Hepatocyte (in vitro differentiated cells): ENCODE data around the gene EXOC4. TPM values are rescaled to one million over a fixed set of nuclear protein-coding genes. Genes with fewer than 3 reads are reported as not detected.

Experiments used
- DNase-seq: peaks from one replicate; pipeline ENCODE4 v3.0.0-alpha.2; 2016; ENCODE audit warnings: low spot score
- H2AFZ ChIP-seq: fragments of 200-600 bp; sonication (generic); 2 replicates; pipeline ENCODE4 v1.6.0; 2016; ENCODE audit warnings: antibody characterized with exemption, mild to moderate bottlenecking
- H3K27ac ChIP-seq: fragments of 200-600 bp; sonication (generic); 2 replicates; pipeline ENCODE4 v1.5.1; 2016; ENCODE audit warnings: mild to moderate bottlenecking
- H3K27me3 ChIP-seq: fragments of 200-600 bp; sonication (generic); 2 replicates; pipeline ENCODE4 v1.6.1; 2016
- H3K36me3 ChIP-seq: fragments of 200-600 bp; sonication (generic); replicated peaks from 2 replicates; pipeline ENCODE4 v1.5.1; 2016; ENCODE audit warnings: low read depth; ENCODE audit not compliant: insufficient read depth
- H3K4me1 ChIP-seq: fragments of 200-600 bp; sonication (generic); 2 replicates; pipeline ENCODE4 v1.5.1; 2016; ENCODE audit warnings: mild to moderate bottlenecking, moderate library complexity; ENCODE audit not compliant: insufficient read depth
- H3K4me2 ChIP-seq: fragments of 200-600 bp; sonication (generic); 2 replicates; pipeline ENCODE4 v1.6.0; 2016
- H3K4me3 ChIP-seq: fragments of 200-600 bp; sonication (generic); 2 replicates; pipeline ENCODE4 v1.5.1; 2016; ENCODE audit warnings: mild to moderate bottlenecking
- H3K79me2 ChIP-seq: fragments of 200-600 bp; sonication (generic); 2 replicates; pipeline ENCODE4 v1.6.0; 2017; ENCODE audit warnings: mild to moderate bottlenecking
- H3K9me2 ChIP-seq: fragments of 200-600 bp; sonication (generic); replicated peaks from 2 replicates; pipeline ENCODE4 v1.6.0; 2017; ENCODE audit warnings: mild to moderate bottlenecking; ENCODE audit not compliant: insufficient read depth
- H3K9me3 ChIP-seq: fragments of 200-600 bp; sonication (generic); 2 replicates; pipeline ENCODE4 v1.5.1; 2016; ENCODE audit warnings: low read depth, mild to moderate bottlenecking
- H4K20me1 ChIP-seq: fragments of 200-600 bp; sonication (generic); 2 replicates; pipeline ENCODE4 v1.6.0; 2016; ENCODE audit warnings: mild to moderate bottlenecking; ENCODE audit not compliant: insufficient read depth, poor library complexity, severe bottlenecking
- EZH2 ChIP-seq: fragments of 200-600 bp; sonication (generic); IDR thresholded peaks from 2 replicates; pipeline ENCODE4 v1.6.1; 2016; ENCODE audit warnings: antibody characterized with exemption, mild to moderate bottlenecking, borderline replicate concordance
- EZH2phosphoT487 ChIP-seq: fragments of 200-600 bp; sonication (generic); IDR thresholded peaks from one replicate; pipeline ENCODE4 v1.6.1; 2018; ENCODE audit warnings: antibody characterized with exemption, mild to moderate bottlenecking, low read depth, moderate library complexity; ENCODE audit not compliant: unreplicated experiment, severe bottlenecking
- WGBS: methylation state at CpG from one replicate; pipeline ENCODE4 v1.1.6; 2016; ENCODE audit warnings: low lambda C conversion rate; ENCODE audit errors: missing lambda C conversion rate; 5-methylcytosine and 5-hydroxymethylcytosine counted together
- polyA plus RNA-seq: library from polyadenylated mRNA; unstranded; fragments of >200 nt; fragmentation: Nextera tagmentation; extraction: Ambion mirVana; gene quantifications from 2 replicates; pipeline ENCODE4 v1.2.1, GENCODE V29; 2016
- total RNA-seq: library from RNA; depleted of rRNA; stranded (reverse); fragments of >200 nt; gene quantifications from 2 replicates; pipeline ENCODE4 v1.2.3, GENCODE V29; 2014
- TF ChIP-seq, protein P1 (sequence below): fragments of 200-600 bp; sonication (generic); IDR thresholded peaks from 2 replicates; pipeline ENCODE4 v1.5.1; 2016; ENCODE audit warnings: antibody characterized with exemption, mild to moderate bottlenecking; ENCODE audit not compliant: poor library complexity

The EXOC4 gene
- total and polyA plus RNA-seq, 2 experiments from 2014 or later, result 34.8 to 56.1 TPM

- Histone ChIP-seq H3K9me3 (no peaks in the 10 kb centered on the region), H3K9me2 (no peaks in the 10 kb centered on the region), H3K4me3 (no peak overlapping the region), H3K4me1 (no peaks in the 10 kb centered on the region), H3K27ac (no peak overlapping the region), H3K36me3 (no peaks in the 10 kb centered on the region), H3K4me2 (no peak overlapping the region), H3K79me2 (no peaks in the 10 kb centered on the region), H2AFZ (no peak overlapping the region), H4K20me1 (no peaks in the 10 kb centered on the region), H3K27me3 (no peaks in the 10 kb centered on the region)
- no peak for TF ChIP-seq EZH2
- no peak for DNase-seq
- WGBS, result 80% methylated on average over 6 of the region's 6 CpGs
Observed at GRCh38 chr7:133382775-133383559, 130.1 kb downstream of the EXOC4 start.

- H4K20me1 ChIP-seq, result no peaks in the 10 kb centered on the region
- no peak overlapping the region for H3K4me3 ChIP-seq
- H3K4me2 ChIP-seq, result no peak overlapping the region
- H3K27ac ChIP-seq, result no peak overlapping the region
- H3K36me3 ChIP-seq, result no peaks in the 10 kb centered on the region
- WGBS, result 85% methylated on average over 2 of the region's 2 CpGs
- H3K4me1 ChIP-seq, result no peaks in the 10 kb centered on the region
- H2AFZ ChIP-seq, result no peak overlapping the region
- DNase-seq, result no peak
- H3K79me2 ChIP-seq, result no peaks in the 10 kb centered on the region
- H3K9me3 ChIP-seq, result no peaks in the 10 kb centered on the region
- no peaks in the 10 kb centered on the region for H3K9me2 ChIP-seq
- no peaks in the 10 kb centered on the region for H3K27me3 ChIP-seq
- TF ChIP-seq, protein P1, sequence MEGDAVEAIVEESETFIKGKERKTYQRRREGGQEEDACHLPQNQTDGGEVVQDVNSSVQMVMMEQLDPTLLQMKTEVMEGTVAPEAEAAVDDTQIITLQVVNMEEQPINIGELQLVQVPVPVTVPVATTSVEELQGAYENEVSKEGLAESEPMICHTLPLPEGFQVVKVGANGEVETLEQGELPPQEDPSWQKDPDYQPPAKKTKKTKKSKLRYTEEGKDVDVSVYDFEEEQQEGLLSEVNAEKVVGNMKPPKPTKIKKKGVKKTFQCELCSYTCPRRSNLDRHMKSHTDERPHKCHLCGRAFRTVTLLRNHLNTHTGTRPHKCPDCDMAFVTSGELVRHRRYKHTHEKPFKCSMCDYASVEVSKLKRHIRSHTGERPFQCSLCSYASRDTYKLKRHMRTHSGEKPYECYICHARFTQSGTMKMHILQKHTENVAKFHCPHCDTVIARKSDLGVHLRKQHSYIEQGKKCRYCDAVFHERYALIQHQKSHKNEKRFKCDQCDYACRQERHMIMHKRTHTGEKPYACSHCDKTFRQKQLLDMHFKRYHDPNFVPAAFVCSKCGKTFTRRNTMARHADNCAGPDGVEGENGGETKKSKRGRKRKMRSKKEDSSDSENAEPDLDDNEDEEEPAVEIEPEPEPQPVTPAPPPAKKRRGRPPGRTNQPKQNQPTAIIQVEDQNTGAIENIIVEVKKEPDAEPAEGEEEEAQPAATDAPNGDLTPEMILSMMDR, result no peak
- no peak for TF ChIP-seq EZH2
- no peak for TF ChIP-seq EZH2phosphoT487
Observed at GRCh38 chr7:133386205-133386604, 133.3 kb downstream of the EXOC4 start.

- TF ChIP-seq, protein P1, result no peak
- no peak for TF ChIP-seq EZH2
- TF ChIP-seq EZH2phosphoT487, result no peak
- no peak for DNase-seq
- H3K9me2 ChIP-seq, result no peaks in the 10 kb centered on the region
- H3K4me3 ChIP-seq, result no peak overlapping the region
- H3K79me2 ChIP-seq, result no peaks in the 10 kb centered on the region
- H3K27ac ChIP-seq, result no peak overlapping the region
- H2AFZ ChIP-seq, result no peak overlapping the region
- WGBS, result 99% methylated on average over 4 of the region's 4 CpGs
- H3K4me1 ChIP-seq, result no peaks in the 10 kb centered on the region
- H3K27me3 ChIP-seq, result no peaks in the 10 kb centered on the region
- no peaks in the 10 kb centered on the region for H3K36me3 ChIP-seq
- H3K9me3 ChIP-seq, result no peaks in the 10 kb centered on the region
- H3K4me2 ChIP-seq, result no peak overlapping the region
- H4K20me1 ChIP-seq, result no peaks in the 10 kb centered on the region
Observed at GRCh38 chr7:133389727-133390126, 136.8 kb downstream of the EXOC4 start.

DNA sequence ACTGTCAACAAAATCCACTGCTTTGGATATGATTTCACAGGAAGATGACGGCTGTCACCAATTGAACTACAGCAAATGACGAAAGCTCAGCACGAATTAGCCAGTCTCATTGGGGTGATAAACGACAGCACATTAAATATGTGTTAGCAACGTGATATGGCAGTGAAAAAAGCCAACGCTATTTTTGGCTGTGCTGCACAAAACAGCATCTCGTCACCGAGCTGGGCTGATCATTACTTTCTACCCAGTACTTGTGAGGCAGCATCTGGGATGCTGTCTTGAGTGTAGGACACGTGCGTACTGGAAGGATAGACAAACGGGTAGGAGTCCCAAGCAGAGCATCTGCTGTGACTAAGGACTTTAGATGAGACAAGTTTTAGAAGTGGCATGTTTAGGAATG lies 138.3 kb downstream of the EXOC4 start:
- no peak overlapping the region for H3K4me3 ChIP-seq
- H3K27ac ChIP-seq, result no peak overlapping the region
- no peak for DNase-seq
- H3K27me3 ChIP-seq, result no peaks in the 10 kb centered on the region
- no peaks in the 10 kb centered on the region for H3K4me1 ChIP-seq
- WGBS, result 92% methylated on average over 11 of the region's 11 CpGs
- no peaks in the 10 kb centered on the region for H3K9me2 ChIP-seq
- no peak overlapping the region for H2AFZ ChIP-seq
- no peak for TF ChIP-seq EZH2phosphoT487
- no peak for TF ChIP-seq EZH2
- TF ChIP-seq, protein P1, result no peak
- no peaks in the 10 kb centered on the region for H3K9me3 ChIP-seq
- no peaks in the 10 kb centered on the region for H4K20me1 ChIP-seq
- H3K36me3 ChIP-seq, result no peaks in the 10 kb centered on the region
- no peak overlapping the region for H3K4me2 ChIP-seq
- H3K79me2 ChIP-seq, result no peaks in the 10 kb centered on the region
